GM12874 (cell line): ENCODE measurements around the gene RBM33.

Experiments
- TF ChIP-seq, protein P1 (sequence below): IDR thresholded peaks from 2 replicates; pipeline ENCODE4 v1.5.1; 2011; ENCODE audit warnings: low read depth, mild to moderate bottlenecking, control low read depth, low read length, moderate library complexity; ENCODE audit not compliant: insufficient read depth

The RBM33 gene

GRCh38 chr7:155631155-155631554, 13.3 kb upstream of the RBM33 start:
- TF ChIP-seq, protein P1, sequence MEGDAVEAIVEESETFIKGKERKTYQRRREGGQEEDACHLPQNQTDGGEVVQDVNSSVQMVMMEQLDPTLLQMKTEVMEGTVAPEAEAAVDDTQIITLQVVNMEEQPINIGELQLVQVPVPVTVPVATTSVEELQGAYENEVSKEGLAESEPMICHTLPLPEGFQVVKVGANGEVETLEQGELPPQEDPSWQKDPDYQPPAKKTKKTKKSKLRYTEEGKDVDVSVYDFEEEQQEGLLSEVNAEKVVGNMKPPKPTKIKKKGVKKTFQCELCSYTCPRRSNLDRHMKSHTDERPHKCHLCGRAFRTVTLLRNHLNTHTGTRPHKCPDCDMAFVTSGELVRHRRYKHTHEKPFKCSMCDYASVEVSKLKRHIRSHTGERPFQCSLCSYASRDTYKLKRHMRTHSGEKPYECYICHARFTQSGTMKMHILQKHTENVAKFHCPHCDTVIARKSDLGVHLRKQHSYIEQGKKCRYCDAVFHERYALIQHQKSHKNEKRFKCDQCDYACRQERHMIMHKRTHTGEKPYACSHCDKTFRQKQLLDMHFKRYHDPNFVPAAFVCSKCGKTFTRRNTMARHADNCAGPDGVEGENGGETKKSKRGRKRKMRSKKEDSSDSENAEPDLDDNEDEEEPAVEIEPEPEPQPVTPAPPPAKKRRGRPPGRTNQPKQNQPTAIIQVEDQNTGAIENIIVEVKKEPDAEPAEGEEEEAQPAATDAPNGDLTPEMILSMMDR: no peak

DNA sequence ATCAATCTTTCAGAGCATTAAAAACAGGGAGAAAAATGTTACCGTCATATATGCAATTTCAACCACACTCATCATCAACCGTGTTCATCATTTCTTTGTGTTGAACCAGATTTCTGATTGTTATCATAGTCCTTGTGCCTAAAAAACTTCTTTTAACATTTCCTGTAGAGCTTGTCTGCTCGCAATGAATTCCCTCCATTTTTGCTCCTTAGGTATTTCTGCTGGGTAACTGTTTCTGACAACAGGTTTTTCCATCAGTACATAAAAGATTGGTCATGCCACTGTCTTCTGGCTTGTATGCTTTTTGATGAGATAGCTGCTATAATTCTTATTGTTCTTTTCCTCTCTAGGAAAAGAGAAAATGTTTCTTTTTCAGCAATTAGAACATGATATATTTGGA, 8.6 kb upstream of the RBM33 start:
- TF ChIP-seq, protein P1: no peak

DNA sequence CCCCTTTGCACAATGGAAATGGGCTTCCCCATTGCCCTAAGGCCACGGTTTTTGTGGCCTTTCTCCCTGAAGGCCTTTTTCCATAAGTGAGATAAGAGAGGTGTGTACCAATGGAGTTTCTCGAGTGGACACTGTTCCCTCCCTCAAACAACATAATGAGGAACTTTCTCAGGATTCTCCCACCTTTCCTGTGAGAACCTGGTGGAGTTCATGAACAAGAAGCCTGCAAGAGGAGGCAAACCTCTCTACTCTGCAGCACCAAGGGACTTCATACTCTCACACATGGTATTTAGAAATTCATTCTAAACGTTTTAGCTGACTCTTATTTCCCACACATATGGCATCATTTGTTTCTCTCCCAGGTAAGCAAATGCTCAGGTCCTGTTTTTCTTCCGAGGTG, 7.3 kb upstream of the RBM33 start:
- TF ChIP-seq, protein P1: no peak

DNA sequence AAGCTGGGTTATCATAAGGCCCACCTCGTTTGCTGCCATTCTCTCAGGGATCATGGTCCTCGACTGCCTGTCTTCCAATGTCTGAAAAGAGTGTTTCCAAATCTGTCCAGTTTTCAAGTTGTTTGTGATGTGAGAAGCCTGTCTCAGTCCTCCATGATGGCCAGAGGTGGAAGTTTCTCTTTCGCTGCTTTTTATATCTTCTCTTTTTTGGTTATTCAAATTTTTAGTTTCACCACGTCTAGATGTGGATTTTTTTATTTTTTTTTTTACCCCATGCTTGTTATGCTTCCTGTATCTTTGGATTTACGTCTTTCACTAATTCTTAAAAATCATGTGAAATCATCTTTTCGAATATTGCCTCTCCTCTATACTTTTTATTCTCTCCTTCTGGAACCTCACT, 6.1 kb upstream of the RBM33 start:
- TF ChIP-seq, protein P1: no peak

- TF ChIP-seq, protein P1: no peak
Measured at GRCh38 chr7:155639958-155640520, 4.4 kb upstream of the RBM33 start.

GRCh38 chr7:155640629-155641028, 3.8 kb upstream of the RBM33 start:
- TF ChIP-seq, protein P1: no peak

GRCh38 chr7:155643804-155644177, 670 bp upstream of the RBM33 start:
- TF ChIP-seq, protein P1: no peak
